ENCODE data around the gene ATAD3C.

GRCh38 chr1:1435106-1435903, 14.2 kb upstream of the ATAD3C start, which contains the start of gene VWA1:
- TF ChIP-seq ZNF266 (tag by site-specific recombination; IDR thresholded peaks at IDR 0.05; ENCODE audit: low read depth) (no peak), CTCF (tag by site-specific recombination; IDR thresholded peaks at IDR 0.05) (no peak), MZF1 (tag by site-specific recombination; IDR thresholded peaks at IDR 0.05; ENCODE audit: borderline replicate concordance) (no peak), ZSCAN23 (tag by site-specific recombination; IDR thresholded peaks at IDR 0.05) (no peak), YY1 (tag by site-specific recombination; IDR thresholded peaks at IDR 0.05) (no peak), ZBTB8A (tag by site-specific recombination; IDR thresholded peaks at IDR 0.05) (no peak), ZNF138 (tag by site-specific recombination; IDR thresholded peaks at IDR 0.05; ENCODE audit: borderline replicate concordance) (no peak), ZNF302 (tag by site-specific recombination; IDR thresholded peaks at IDR 0.05; ENCODE audit: low read depth) (no peak), ZNF114 (tag by site-specific recombination; IDR thresholded peaks at IDR 0.05) (no peak)
- TF ChIP-seq, protein P1, sequence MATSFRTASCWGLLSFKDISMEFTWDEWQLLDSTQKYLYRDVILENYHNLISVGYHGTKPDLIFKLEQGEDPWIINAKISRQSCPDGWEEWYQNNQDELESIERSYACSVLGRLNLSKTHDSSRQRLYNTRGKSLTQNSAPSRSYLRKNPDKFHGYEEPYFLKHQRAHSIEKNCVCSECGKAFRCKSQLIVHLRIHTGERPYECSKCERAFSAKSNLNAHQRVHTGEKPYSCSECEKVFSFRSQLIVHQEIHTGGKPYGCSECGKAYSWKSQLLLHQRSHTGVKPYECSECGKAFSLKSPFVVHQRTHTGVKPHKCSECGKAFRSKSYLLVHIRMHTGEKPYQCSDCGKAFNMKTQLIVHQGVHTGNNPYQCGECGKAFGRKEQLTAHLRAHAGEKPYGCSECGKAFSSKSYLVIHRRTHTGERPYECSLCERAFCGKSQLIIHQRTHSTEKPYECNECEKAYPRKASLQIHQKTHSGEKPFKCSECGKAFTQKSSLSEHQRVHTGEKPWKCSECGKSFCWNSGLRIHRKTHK (tag by site-specific recombination; IDR thresholded peaks at IDR 0.05), result no peak

Measured in HEK293 (cell line).